GM23248 (cell line): Measurements from ENCODE around the gene CTPS2. TPM values are rescaled to one million over a fixed set of nuclear protein-coding genes. Genes with fewer than 3 reads are reported as not detected.

ENCODE experiments used
- DNase-seq: peaks from one replicate; pipeline ENCODE4 v3.0.0-alpha.2; 2015
- H2AFZ ChIP-seq: fragments of 200-600 bp; sonication (generic); 2 replicates; pipeline ENCODE4 v1.6.1; 2016; ENCODE audit warnings: antibody characterized with exemption
- H3F3A ChIP-seq: fragments of 200-600 bp; sonication (generic); 2 replicates; pipeline ENCODE4 v1.6.1; 2016; ENCODE audit warnings: mild to moderate bottlenecking, antibody characterized with exemption, mixed run types; ENCODE audit not compliant: insufficient read depth
- H3K27ac ChIP-seq: fragments of 200-600 bp; sonication (generic); 2 replicates; pipeline ENCODE4 v1.5.1; 2016; ENCODE audit warnings: mild to moderate bottlenecking
- H3K27me3 ChIP-seq: fragments of 200-600 bp; sonication (generic); replicated peaks from 2 replicates; pipeline ENCODE4 v1.6.1; 2016; ENCODE audit warnings: mild to moderate bottlenecking; ENCODE audit not compliant: insufficient read depth
- H3K36me3 ChIP-seq: fragments of 200-600 bp; sonication (generic); 2 replicates; pipeline ENCODE4 v1.6.1; 2016; ENCODE audit warnings: low read depth, mild to moderate bottlenecking
- H3K4me1 ChIP-seq: fragments of 200-600 bp; sonication (generic); 2 replicates; pipeline ENCODE4 v1.6.1; 2016; ENCODE audit warnings: mild to moderate bottlenecking; ENCODE audit not compliant: insufficient read depth
- H3K4me2 ChIP-seq: fragments of 200-600 bp; sonication (generic); one replicate; pipeline ENCODE4 v1.6.1; 2016; ENCODE audit warnings: mild to moderate bottlenecking; ENCODE audit not compliant: unreplicated experiment
- H3K4me3 ChIP-seq: fragments of 200-600 bp; sonication (generic); 2 replicates; pipeline ENCODE4 v1.5.1; 2016; ENCODE audit warnings: mild to moderate bottlenecking
- H3K79me2 ChIP-seq: fragments of 200-600 bp; sonication (generic); 2 replicates; pipeline ENCODE4 v1.6.1; 2016; ENCODE audit warnings: mild to moderate bottlenecking; ENCODE audit not compliant: insufficient read depth
- H3K9ac ChIP-seq: fragments of 200-600 bp; sonication (generic); 2 replicates; pipeline ENCODE4 v1.6.1; 2016; ENCODE audit warnings: mild to moderate bottlenecking
- H3K9me2 ChIP-seq: fragments of 200-600 bp; sonication (generic); 2 replicates; pipeline ENCODE4 v1.6.1; 2016; ENCODE audit warnings: mixed run types, mild to moderate bottlenecking, moderate library complexity; ENCODE audit not compliant: insufficient read depth
- H3K9me3 ChIP-seq: fragments of 200-600 bp; sonication (generic); one replicate; pipeline ENCODE4 v1.6.1; 2017; ENCODE audit warnings: low read depth
- H4K20me1 ChIP-seq: fragments of 200-600 bp; sonication (generic); 2 replicates; pipeline ENCODE4 v1.6.0; 2016; ENCODE audit not compliant: insufficient read depth
- EZH2 ChIP-seq: fragments of 200-600 bp; sonication (generic); IDR thresholded peaks from 2 replicates; pipeline ENCODE4 v1.6.1; 2018; ENCODE audit warnings: antibody characterized with exemption, mild to moderate bottlenecking; ENCODE audit not compliant: insufficient read depth, poor library complexity, severe bottlenecking
- EZH2phosphoT487 ChIP-seq: fragments of 200-600 bp; sonication (generic); IDR thresholded peaks from 2 replicates; pipeline ENCODE4 v1.6.1; 2018; ENCODE audit warnings: antibody characterized with exemption, moderate library complexity, mild to moderate bottlenecking, low read depth; ENCODE audit not compliant: insufficient read depth
- WGBS, 2 experiments: methylation state at CpG; one replicate each; pipeline ENCODE4 v1.1.6; 2015 to 2017; ENCODE audit warnings: low lambda C conversion rate in 2 of 2, low coverage in 1 of 2; ENCODE audit errors: missing lambda C conversion rate in 2 of 2; 5-methylcytosine and 5-hydroxymethylcytosine counted together
- in situ Hi-C: fragments of 300-500 bp; cut with MboI; formaldehyde crosslinking; loops from 2 replicates; pipeline ENCODE4 v1.15.0; 2020
- polyA plus RNA-seq: library from polyadenylated mRNA; unstranded; fragments of >200 nt; fragmentation: Nextera tagmentation; extraction: Ambion mirVana; gene quantifications from 2 replicates; pipeline ENCODE4 v1.2.1, GENCODE V29; 2016
- total RNA-seq: library from RNA; depleted of rRNA; stranded (reverse); fragments of >200 nt; shearing (Covaris generic); gene quantifications from 2 replicates; pipeline ENCODE4 v1.2.3, GENCODE V29; 2014

Gene CTPS2
- total and polyA plus RNA-seq, 2 experiments from 2014 or later, result 4.4 to 5.8 TPM

- no peak overlapping the region for H3K9ac ChIP-seq
- H2AFZ ChIP-seq, result no peak overlapping the region
- 80 to 84% methylated on average over 4 of the region's 4 CpGs for WGBS, 2 experiments
- no peak overlapping the region for H3K4me3 ChIP-seq
- no peaks in the 10 kb centered on the region for H3K9me2 ChIP-seq
- no peak overlapping the region for H3K27ac ChIP-seq
- no peak overlapping the region for H3K4me2 ChIP-seq
- H3K79me2 ChIP-seq, result no peaks in the 10 kb centered on the region
- no peaks in the 10 kb centered on the region for H3K27me3 ChIP-seq
- no peak for DNase-seq
- H3K4me1 ChIP-seq, result no peaks in the 10 kb centered on the region
- no peak for TF ChIP-seq EZH2
- no peak for TF ChIP-seq EZH2phosphoT487
- no peaks in the 10 kb centered on the region for H3K9me3 ChIP-seq
- in situ Hi-C loops, result no loop called here
- H3K36me3 ChIP-seq, result no peaks in the 10 kb centered on the region
- H4K20me1 ChIP-seq, result no peaks in the 10 kb centered on the region
- no peaks in the 10 kb centered on the region for H3F3A ChIP-seq
Measured at GRCh38 chrX:16567681-16568080, 144.8 kb downstream of the CTPS2 start.

GRCh38 chrX:16566571-16566970 is 145.9 kb downstream of the CTPS2 start:
- in situ Hi-C loops, result no loop called here
- TF ChIP-seq EZH2, result no peak
- no peak for TF ChIP-seq EZH2phosphoT487
- no peak overlapping the region for H2AFZ ChIP-seq
- no peak overlapping the region for H3K9ac ChIP-seq
- H3F3A ChIP-seq, result no peaks in the 10 kb centered on the region
- H3K4me2 ChIP-seq, result no peak overlapping the region
- H3K9me2 ChIP-seq, result no peaks in the 10 kb centered on the region
- no peaks in the 10 kb centered on the region for H3K4me1 ChIP-seq
- no peaks in the 10 kb centered on the region for H3K79me2 ChIP-seq
- WGBS, 2 experiments, result 90 to 94% methylated on average over 3 of the region's 3 CpGs
- H3K27ac ChIP-seq, result no peak overlapping the region
- no peaks in the 10 kb centered on the region for H3K27me3 ChIP-seq
- no peak for DNase-seq
- no peak overlapping the region for H3K4me3 ChIP-seq
- H3K9me3 ChIP-seq, result no peaks in the 10 kb centered on the region
- H3K36me3 ChIP-seq, result no peaks in the 10 kb centered on the region
- H4K20me1 ChIP-seq, result no peaks in the 10 kb centered on the region

DNA sequence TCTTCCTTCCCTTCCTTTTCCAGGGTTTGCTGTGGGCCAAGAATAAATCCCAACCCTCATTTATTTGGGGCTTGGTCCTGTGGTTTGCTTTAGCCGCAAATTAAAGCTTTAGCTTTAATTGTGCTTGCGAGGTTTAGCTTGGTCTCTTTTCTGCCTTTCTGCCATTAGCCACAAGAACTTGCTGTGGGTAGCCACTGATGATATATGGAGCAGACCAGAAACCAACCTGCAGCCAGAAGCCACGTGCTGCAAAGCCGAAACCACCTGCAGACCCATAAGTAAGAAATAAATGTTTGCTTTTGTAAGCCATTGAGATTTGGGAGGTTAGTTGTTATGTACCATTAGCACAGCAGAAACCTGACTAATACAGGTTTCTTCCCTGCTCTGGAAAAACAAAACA is 152.3 kb downstream of the CTPS2 start:
- DNase-seq, result no peak
- in situ Hi-C loops, result no loop called here
- Histone ChIP-seq H3K27me3 (no peaks in the 10 kb centered on the region), H3K9ac (no peak overlapping the region), H3K36me3 (no peaks in the 10 kb centered on the region), H3F3A (no peaks in the 10 kb centered on the region), H4K20me1 (no peaks in the 10 kb centered on the region), H3K9me2 (no peaks in the 10 kb centered on the region), H3K27ac (no peak overlapping the region), H3K9me3 (no peaks in the 10 kb centered on the region), H2AFZ (no peak overlapping the region), H3K79me2 (no peaks in the 10 kb centered on the region), H3K4me3 (no peak overlapping the region), H3K4me2 (no peak overlapping the region), H3K4me1 (peaks cover 7% of the 10 kb centered on the region; the same call in 1 of the 2 replicates)
- WGBS, 2 experiments, result 83 to 89% methylated on average over 4 of the region's 4 CpGs
- TF ChIP-seq EZH2 (no peak), EZH2phosphoT487 (no peak)

- in situ Hi-C loops, result no loop called here
- Histone ChIP-seq H3K9me3 (no peaks in the 10 kb centered on the region), H3K9ac (no peak overlapping the region), H3K9me2 (no peaks in the 10 kb centered on the region), H2AFZ (no peak overlapping the region), H3K4me3 (no peak overlapping the region), H3K27ac (no peak overlapping the region), H3K36me3 (no peaks in the 10 kb centered on the region), H4K20me1 (no peaks in the 10 kb centered on the region), H3K4me2 (no peak overlapping the region), H3K79me2 (no peaks in the 10 kb centered on the region), H3K27me3 (no peaks in the 10 kb centered on the region), H3K4me1 (peaks cover 7% of the 10 kb centered on the region; the same call in 1 of the 2 replicates), H3F3A (no peaks in the 10 kb centered on the region)
- TF ChIP-seq EZH2phosphoT487, result no peak
- TF ChIP-seq EZH2, result no peak
- 9 to 20% methylated on average over 1 of the region's 1 CpG for WGBS, 2 experiments
- no peak for DNase-seq
Measured at GRCh38 chrX:16559206-16559619, 153.3 kb downstream of the CTPS2 start.

DNA sequence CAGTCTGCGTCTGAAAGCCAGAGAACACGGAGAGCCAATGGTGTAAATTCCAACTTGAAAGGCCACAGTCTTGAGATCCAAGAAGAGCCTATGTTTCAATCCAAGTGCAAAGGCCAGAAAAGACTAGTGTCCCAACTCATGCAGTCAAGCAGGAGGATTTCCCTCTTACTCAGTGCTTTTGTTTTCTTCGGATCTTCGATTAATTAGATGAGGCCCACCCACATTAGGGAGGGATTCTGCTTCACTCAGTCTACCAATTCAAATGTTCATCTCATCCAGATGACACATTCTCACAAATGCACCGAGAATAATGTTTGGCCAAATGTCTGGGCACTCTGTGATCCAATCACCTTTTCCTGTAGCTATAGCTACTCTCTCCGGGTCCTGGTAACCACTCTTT is 154.0 kb downstream of the CTPS2 start:
- H3K4me2 ChIP-seq, result no peak overlapping the region
- no peaks in the 10 kb centered on the region for H3K36me3 ChIP-seq
- in situ Hi-C loops, result no loop called here
- H3K4me3 ChIP-seq, result no peak overlapping the region
- H4K20me1 ChIP-seq, result no peaks in the 10 kb centered on the region
- H3K9me2 ChIP-seq, result no peaks in the 10 kb centered on the region
- H2AFZ ChIP-seq, result no peak overlapping the region
- DNase-seq, result no peak
- H3K27me3 ChIP-seq, result no peaks in the 10 kb centered on the region
- H3K79me2 ChIP-seq, result no peaks in the 10 kb centered on the region
- peaks cover 7% of the 10 kb centered on the region; the same call in 1 of the 2 replicates for H3K4me1 ChIP-seq
- no peak overlapping the region for H3K27ac ChIP-seq
- no peaks in the 10 kb centered on the region for H3F3A ChIP-seq
- no peak for TF ChIP-seq EZH2
- no peak for TF ChIP-seq EZH2phosphoT487
- no peak overlapping the region for H3K9ac ChIP-seq
- H3K9me3 ChIP-seq, result no peaks in the 10 kb centered on the region
- 5 to 30% methylated on average over 4 to 6 of the region's 6 CpGs for WGBS, 2 experiments
